CD4-positive, alpha-beta T cell treated with Interleukin-6 at 100 ng/mL for 8 hours (primary cell): ENCODE results near the gene TAS2R1.
"Not testable (repeated sequence)": the region's sequence is repeated elsewhere in the genome, so short reads cannot be mapped to it uniquely, and the experiment has no call there.

ENCODE experiments used
- DNase-seq: peaks from one replicate; pipeline ENCODE4 v3.0.0-alpha.2; 2020; ENCODE audit warnings: mixed read lengths, low spot score

The TAS2R1 gene

GRCh38 chr5:9622971-9623421 lies 7.2 kb downstream of the TAS2R1 start:
- DNase-seq: no peak

- no peak for DNase-seq
These were observed 8.7 kb downstream of the TAS2R1 start for GRCh38 chr5:9621379-9621903.

- DNase-seq: no peak
These were observed 10.6 kb downstream of the TAS2R1 start for GRCh38 chr5:9619331-9620092.

- no peak for DNase-seq
These were observed 12.2 kb downstream of the TAS2R1 start for GRCh38 chr5:9617739-9618504.

- no peak for DNase-seq
These were observed 12.9 kb downstream of the TAS2R1 start for GRCh38 chr5:9617221-9617620.

- DNase-seq: no peak
These were observed 14.8 kb downstream of the TAS2R1 start for GRCh38 chr5:9615331-9615730.

- DNase-seq: no peak
These were observed 16.8 kb downstream of the TAS2R1 start for GRCh38 chr5:9613360-9613759.

GRCh38 chr5:9610969-9611368 lies 19.2 kb downstream of the TAS2R1 start:
- no peak for DNase-seq

- no peak for DNase-seq
These were observed 19.8 kb downstream of the TAS2R1 start for GRCh38 chr5:9610364-9610763.

GRCh38 chr5:9608093-9608492 lies 22.1 kb downstream of the TAS2R1 start:
- DNase-seq: no peak

- DNase-seq: no peak
These were observed 24.9 kb downstream of the TAS2R1 start for GRCh38 chr5:9605041-9605838.

GRCh38 chr5:9604416-9604815 lies 25.7 kb downstream of the TAS2R1 start:
- no peak for DNase-seq

- no peak for DNase-seq
These were observed 29.0 kb downstream of the TAS2R1 start for GRCh38 chr5:9601055-9601739.

GRCh38 chr5:9599391-9599790 lies 30.8 kb downstream of the TAS2R1 start:
- no peak for DNase-seq

- not testable (repeated sequence) for DNase-seq
These were observed 31.8 kb downstream of the TAS2R1 start for GRCh38 chr5:9598329-9598728.

- not testable (repeated sequence) for DNase-seq
These were observed 32.8 kb downstream of the TAS2R1 start for GRCh38 chr5:9597322-9597721.

- DNase-seq: no peak
These were observed 33.3 kb downstream of the TAS2R1 start for GRCh38 chr5:9596824-9597223.

GRCh38 chr5:9596171-9596780 lies 33.9 kb downstream of the TAS2R1 start:
- DNase-seq: no peak

GRCh38 chr5:9594913-9595312 lies 35.2 kb downstream of the TAS2R1 start:
- no peak for DNase-seq

- DNase-seq: no peak
These were observed 40.9 kb downstream of the TAS2R1 start for GRCh38 chr5:9589049-9589835.
